ENCODE measurements around the gene ZNF423.

ZNF423 gene

GRCh38 chr16:49497466-49497865 lies 358.4 kb downstream of the ZNF423 start:
- no peak for DNase-seq

- no peak for DNase-seq
Measured at GRCh38 chr16:49496656-49497055, 359.3 kb downstream of the ZNF423 start.

DNA sequence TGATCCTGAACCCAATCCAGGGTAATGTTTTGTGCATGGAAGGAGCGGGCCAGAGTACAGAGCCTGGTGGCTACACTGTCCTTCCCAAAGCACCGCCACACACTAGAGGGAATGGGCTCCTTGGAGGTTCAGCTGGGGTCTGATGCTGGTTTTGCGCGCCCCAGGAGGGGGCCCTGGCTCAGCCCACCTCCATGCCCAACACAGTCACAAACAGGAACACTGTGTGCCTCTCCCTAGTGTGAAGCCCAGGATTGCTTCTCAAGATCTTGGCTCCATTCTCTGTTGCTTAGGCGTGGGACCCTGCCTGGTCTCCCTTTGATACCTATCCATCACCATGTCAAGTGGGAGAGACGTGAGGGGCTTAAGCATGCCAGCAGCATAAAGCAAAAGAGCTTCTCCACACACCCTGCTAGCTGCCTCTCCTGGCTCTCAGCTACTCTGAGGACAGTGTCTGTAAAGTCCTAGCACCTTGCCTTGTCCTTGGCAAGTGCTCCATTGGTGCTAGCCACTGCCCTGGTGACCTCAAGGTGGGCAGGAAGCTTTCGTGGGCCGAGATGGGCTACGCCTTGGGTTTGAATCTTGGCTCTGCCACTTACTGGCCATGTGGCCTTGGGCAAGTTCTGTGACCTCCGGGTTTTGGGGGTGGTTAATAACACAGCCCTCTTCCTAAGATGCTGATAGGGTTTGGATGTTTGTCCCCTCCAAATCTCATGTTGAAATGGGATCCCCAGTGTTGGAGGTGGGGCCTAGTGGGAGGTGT lies 360.1 kb downstream of the ZNF423 start:
- DNase-seq: no peak

- no peak for DNase-seq
Measured at GRCh38 chr16:49494891-49495566, 360.9 kb downstream of the ZNF423 start.

DNA sequence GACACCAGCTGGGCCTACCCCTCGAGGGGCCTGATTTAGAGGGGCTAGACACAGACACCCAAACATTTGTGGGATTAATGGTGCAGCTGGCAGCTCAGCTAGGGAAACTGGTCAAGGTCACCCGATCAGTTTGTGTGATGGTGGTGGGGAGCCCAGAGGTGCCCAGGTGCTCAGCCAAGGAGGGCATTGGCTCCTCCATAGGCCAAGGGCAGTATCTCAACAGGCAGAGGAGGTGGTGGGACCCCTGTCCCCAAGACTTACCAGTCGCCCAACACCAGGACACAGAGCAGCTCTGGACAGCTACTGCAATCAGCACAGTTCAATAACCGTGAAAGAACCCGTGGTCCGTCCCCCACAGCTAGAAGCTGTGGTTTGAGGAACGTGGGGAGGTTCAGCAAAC lies 361.4 kb downstream of the ZNF423 start:
- DNase-seq: no peak

DNA sequence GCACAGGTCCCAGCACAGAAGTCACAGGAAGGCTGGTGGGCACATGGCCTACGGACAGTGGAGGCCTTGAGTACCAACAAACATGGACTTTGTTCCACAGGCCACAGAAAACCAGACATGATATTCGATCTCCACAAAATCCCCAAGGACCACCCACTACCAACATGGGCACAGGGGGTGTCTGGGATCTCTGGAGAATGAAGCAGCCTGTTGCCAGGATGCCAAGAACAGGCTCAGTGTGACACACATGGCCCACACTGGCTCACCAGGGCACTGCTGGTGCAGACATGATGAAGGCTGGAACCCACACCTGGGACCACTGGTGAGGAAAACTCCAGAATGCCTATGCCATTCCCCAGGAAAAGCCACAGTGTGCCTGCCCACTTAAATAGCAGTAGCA lies 362.1 kb downstream of the ZNF423 start:
- DNase-seq: no peak

DNA sequence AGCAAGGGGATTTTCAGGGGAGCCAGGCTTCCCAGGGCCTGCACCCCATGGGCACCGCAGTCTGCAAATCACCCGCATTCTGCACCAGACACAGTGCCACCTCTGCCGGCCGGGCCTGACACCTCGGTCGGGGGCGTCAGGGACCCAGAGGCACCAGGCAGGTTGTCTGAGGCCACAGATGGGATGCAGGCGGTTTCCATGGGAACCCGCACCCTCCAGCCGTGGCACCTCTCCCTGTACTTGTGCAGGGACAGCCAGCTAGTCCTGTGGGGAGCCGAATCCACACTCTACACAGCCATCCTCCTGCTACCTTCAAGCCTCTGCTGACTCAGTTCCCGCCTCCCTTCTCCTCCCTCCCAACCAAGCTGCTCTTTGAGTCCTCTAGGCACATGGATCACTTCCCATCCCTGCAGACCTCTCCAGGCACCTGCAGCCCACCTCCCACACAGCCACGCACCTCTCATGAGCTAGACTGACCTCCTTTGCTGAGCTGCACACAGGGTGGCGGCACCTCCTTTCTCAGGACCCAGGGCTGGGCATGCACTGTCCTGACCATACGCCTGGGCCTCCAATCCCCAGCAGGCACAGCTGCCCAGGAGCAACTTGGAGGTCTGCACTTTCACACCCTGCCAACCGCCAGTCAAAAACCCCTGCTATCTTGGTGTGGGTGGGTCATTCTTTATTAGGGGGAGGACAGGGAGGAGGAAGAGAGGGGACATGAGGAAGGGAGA lies 362.9 kb downstream of the ZNF423 start:
- no peak for DNase-seq

DNA sequence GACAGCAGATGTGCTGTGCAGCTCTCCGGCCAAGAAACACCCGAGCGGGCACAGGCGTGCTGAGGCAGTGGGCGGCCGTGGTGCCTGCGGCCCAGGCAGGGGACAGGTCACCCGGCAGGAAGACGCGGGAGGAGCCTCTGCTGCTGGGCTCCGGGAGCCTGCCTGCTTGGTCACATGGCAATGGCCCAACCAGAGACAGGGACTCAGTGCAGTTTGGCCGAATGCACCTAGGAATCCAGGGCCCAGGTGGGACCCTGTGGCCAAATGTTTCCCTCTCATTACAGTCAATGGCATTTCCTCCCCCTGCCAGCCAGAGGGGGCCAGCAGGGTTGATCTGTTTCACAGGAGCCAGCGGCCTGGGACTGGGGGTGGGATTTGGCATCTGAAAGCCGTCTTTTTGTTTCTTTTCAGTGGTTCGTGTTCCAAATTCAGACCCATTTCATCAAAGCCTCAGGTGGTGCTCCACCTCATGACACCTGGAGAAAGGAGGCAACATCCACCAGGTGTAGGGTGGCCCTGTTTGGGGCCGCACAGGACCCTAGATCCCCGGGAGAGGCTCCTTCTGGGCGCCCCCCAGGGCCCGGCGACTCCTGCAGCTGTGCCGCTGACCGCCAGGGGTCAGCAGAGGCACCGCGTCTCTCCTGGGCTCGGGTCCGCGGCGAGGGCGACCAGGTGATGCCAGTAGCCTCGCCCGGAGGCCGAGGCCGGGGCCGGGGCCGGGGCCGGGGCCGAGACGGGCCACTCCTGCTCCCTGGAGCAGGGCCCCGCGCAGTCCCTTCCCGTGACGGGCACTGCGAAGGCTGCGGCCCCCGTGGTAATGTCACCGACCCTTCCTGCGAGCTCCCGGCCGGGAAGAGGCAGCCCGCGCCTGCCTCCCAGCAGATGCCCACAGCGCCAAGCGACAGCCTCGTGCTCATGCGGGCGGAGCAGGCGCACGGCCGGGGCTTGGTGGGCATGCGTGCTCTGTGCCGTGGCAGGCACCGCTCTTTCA lies 363.8 kb downstream of the ZNF423 start:
- DNase-seq: peak; percentile 20

DNA sequence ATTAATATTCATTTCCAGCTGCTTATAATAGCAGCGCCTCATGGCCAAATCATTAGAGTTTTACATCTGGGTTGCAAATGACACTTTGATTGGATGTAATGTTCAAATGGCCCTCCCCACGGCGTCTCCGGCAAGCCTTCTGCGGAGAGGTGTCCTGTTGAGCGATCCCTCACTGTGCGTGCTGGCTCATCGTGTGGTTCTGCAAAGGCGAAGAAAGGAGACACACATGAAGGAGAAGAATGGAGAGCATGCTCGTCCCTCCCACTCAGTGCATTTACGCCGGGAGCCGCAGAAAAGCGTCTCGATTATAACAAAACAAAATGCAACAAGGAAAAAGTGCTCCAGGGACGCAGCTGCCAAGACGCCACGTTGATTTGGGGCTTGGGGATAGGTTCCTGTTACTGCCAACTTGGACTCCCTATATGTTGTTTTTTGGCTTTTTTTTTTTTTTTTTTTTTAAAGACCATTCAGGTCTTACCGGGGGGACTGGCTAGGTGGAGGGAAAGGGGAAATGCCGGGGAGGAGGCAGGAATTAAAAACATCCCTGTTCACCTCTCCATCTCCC lies 364.7 kb downstream of the ZNF423 start:
- no peak for DNase-seq

DNA sequence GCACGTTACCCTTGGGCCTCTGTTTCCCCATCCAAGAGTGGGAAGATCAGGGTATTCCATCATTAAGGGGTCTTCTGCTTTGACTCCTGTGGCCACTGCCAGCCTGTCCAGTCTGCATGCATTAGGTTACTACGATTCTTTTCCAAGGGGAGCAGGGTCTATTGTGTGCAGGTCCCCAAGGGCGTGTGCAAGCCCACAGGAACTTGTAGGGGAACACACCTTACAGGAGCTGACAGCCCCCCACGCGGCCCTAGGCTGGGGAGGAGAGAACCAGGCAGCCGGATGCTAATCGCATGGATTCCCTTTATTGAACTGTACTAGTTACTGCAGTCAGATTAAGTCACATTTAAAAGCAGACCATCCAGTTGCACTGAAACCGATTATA lies 365.6 kb downstream of the ZNF423 start:
- DNase-seq: no peak

DNA sequence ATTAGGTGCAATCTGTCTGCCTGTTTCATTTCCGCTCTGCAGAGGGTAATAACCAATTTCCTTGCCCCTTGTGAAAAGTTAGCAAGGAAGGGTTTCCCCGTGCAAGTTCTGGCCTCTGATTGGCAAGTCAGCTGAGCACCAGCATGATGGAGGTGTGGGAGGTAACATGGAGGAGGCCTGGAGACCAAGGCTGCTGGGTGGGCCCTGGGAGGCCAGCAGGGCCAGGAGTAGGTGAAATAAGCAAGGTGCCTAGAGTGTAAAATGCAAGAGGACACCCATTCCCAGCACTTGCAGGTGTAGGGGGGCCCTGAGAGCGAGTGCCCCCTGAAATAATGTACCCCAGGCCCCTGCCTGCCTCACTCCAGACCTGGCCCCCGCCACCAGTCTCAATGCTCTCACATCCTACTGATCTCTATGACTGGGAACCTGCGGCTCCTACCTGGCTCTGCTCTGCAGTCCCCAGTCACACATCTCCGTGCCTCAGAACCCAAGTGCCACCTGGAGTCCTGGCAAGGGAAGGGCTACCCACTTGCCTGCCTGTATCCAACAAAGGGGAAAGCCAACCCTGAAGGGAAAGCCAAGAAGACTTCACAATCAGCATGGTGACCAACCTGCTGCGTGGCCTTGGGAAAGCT lies 366.1 kb downstream of the ZNF423 start:
- DNase-seq: no peak

DNA sequence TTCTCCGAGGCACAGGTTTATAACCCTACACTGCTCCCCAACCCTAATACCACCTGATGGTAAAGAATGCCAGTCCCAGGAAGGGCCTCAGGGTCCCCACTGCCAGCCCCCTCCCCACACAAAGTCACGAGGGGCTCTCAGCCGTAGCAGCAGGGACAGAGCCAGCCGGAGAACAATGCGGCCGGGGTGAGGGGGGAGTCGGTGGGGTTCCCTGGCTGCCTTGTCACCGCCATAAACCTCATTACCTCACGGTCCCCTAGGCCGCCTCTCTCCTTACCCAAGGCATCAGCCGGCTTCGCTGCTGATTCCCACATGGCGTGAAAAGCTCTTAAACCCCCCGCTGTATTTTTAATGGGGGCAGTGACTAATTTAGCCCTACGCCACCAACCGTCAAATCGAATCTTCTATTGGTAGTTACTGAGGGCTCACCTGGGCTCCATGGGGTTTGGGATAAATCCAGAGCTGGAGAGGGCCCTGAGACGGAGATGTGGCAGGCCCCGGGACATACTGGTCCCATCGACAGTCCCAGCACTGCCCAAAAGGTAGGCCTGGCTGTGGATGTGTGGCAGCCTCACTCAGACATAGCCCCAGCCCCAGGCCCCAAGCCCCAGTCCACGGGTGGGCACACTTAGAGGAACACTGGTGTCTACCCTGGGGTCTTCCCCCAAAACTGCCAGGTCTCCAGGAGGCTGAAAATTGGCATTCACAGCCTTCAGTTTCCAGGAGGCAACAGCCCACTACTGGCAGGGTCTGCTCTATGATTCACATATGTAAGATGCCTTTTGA lies 367.0 kb downstream of the ZNF423 start:
- DNase-seq: no peak

DNA sequence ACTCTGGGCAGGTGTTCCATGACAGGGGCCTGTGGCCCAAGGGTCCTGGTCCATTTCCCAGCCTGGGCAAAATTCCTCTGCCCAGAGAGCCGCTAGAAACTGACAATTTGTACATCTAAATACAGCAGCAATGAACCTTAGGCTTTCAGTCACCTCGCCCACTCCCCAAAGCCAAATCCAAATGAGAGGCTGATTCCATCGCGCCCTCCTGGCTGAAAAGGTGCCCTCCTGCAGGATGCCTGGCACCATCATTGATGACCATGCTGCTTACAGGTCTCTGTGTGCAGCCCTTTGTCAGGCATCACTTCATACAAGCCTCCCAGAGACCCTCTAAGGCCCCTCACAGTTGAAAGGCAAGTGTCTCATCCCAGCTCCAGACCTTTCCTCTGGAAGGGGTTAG lies 367.6 kb downstream of the ZNF423 start:
- no peak for DNase-seq

DNA sequence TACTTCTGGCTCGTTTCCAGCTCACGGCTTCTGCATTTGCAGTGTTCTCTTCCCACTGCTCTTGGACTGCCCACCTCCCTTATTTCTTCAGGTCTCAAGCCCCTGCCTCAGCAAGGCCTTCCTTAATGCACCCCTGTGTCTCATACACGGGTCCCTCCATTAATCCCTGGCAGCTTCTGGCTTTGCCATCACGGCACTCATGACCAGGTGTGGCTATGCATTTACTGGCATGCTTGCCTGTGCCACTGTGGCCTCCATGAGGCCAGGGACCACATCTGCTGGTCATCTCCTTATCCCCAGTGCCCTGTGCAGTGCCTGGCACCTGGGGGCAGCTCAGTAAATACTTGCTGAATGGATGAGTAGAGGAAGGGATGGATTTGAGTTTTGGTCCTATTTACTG lies 368.2 kb downstream of the ZNF423 start:
- DNase-seq: no peak

DNA sequence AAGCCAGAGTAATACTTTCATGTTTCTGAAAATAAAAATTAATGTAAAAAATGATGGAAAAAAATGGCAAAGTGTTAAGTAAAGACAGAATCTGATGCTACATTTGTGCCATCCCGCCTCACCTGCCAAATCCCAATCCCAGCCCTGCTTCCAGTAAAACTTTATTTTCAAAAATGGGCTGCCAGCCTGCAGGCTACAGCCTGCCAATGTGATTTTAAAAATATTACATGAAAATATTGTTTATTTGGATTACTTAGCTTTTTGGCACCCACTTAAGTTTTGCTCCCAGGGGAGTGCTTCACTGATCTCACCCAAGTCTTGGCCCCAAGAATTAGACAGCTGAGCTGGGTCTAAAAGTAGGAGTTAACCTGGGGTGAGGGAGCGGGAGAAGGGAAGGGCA lies 369.5 kb downstream of the ZNF423 start:
- DNase-seq: no peak

- no peak for DNase-seq
Measured at GRCh38 chr16:49485663-49486062, 370.2 kb downstream of the ZNF423 start.

- DNase-seq: no peak
Measured at GRCh38 chr16:49484936-49485335, 371.0 kb downstream of the ZNF423 start.

DNA sequence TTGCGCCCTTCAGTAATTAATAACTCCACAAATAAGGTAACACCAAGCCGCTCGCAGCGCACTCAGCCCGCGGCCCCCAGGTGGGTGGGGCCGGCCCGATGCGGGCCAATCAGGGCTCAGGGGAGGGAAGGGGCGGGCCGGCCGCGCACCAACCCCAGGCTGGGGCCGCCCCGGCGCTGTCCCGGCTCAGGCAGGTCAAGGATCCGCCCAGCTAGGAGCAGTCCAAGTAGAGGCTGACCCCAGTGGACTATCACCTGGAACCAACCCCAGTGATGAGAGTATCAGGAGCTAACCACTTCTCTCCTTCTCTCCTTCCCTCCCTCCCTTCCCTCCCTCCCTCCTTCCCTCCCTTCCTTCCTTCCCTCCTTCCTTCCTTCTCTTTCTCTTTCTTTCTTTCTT lies 371.5 kb downstream of the ZNF423 start:
- DNase-seq: no peak

- DNase-seq: no peak
Measured at GRCh38 chr16:49483651-49484450, 372.1 kb downstream of the ZNF423 start.

DNA sequence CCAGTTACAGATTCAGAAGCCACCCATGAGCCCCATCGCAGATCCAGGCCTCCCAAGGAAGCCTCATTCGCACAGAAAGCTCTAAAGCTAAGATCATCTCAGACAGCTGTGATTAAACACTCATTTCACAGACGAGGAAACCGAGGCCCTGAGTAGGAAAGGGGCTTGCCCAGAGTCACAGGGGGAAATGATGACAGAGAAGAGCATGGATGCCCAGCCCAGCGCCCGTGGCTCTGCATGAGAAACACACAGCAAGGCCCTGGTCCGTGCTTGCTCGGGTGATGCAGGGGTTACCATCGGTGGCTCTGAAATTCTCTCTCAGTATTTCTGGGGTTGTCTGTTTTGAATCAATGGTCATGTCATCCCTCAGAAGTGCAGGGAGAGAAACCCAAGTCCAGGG lies 372.7 kb downstream of the ZNF423 start:
- DNase-seq: no peak

All from CD4-positive, alpha-beta T cell treated with Interleukin-17A for 1 hour (primary cell).